WTC11 (cell line): Measurements from ENCODE around the gene IRF8.

Source experiments
- JUN ChIP-seq: sonication (generic); formaldehyde crosslinking; IDR thresholded peaks from 2 replicates; pipeline ENCODE4 v1.8.0; 2023; ENCODE audit warnings: mild to moderate bottlenecking, missing genetic modification reagents
- SP1 ChIP-seq: sonication (generic); formaldehyde crosslinking; conservative IDR thresholded peaks from 2 replicates; pipeline ENCODE4 v1.8.1; 2022; ENCODE audit warnings: missing genetic modification reagents
- TF ChIP-seq, protein P1 (sequence below): fragments of 200-600 bp; IDR thresholded peaks from 2 replicates; pipeline ENCODE4 v1.8.0; 2022; ENCODE audit warnings: antibody characterized with exemption
- TF ChIP-seq, protein P2 (sequence below): sonication (generic); formaldehyde crosslinking; IDR thresholded peaks from 2 replicates; pipeline ENCODE4 v1.8.0; 2022; ENCODE audit warnings: mild to moderate bottlenecking, missing genetic modification reagents

DNA sequence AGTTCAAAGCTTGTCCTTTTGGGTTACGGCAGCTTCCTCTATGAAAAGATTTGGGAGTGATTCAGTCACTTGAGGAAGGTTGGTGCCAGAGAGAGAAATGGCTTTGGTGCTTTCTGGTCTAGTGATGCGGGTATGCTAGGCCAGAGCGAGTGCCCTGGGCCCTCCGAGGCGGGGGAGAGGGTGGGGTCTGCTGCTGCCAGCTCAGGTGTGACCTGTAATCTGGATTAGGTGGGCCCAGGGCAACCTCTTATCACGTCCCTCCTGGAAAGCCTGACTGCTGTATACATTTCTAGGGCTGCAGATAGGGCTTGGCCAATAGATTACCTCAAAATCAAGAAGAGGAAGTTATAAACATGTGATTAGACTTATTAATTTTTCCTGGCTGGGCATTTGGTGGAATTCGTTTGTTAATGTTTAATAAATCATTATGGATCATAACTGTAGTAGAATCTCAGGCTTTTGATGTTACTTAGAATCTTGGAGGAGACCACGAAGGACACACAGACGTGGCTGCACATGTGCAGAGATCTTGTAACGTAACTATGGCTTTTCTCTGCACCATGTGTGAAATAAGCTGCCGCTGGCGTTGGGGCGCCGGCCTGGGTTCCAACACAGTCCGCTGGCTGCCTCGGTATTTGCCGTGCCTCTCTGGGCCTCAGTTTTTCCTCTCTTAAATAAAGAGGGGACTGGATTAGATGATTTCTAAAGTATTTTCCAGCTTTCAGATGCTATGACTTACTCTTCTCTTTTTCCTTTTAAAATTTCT, 1.2 kb downstream of the IRF8 start:
- TF ChIP-seq, protein P1, sequence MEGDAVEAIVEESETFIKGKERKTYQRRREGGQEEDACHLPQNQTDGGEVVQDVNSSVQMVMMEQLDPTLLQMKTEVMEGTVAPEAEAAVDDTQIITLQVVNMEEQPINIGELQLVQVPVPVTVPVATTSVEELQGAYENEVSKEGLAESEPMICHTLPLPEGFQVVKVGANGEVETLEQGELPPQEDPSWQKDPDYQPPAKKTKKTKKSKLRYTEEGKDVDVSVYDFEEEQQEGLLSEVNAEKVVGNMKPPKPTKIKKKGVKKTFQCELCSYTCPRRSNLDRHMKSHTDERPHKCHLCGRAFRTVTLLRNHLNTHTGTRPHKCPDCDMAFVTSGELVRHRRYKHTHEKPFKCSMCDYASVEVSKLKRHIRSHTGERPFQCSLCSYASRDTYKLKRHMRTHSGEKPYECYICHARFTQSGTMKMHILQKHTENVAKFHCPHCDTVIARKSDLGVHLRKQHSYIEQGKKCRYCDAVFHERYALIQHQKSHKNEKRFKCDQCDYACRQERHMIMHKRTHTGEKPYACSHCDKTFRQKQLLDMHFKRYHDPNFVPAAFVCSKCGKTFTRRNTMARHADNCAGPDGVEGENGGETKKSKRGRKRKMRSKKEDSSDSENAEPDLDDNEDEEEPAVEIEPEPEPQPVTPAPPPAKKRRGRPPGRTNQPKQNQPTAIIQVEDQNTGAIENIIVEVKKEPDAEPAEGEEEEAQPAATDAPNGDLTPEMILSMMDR = no peak
- TF ChIP-seq, protein P2, sequence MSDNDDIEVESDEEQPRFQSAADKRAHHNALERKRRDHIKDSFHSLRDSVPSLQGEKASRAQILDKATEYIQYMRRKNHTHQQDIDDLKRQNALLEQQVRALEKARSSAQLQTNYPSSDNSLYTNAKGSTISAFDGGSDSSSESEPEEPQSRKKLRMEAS = no peak
- no peak for TF ChIP-seq JUN (CRISPR knock-in tag)
- no peak for TF ChIP-seq SP1 (CRISPR knock-in tag)
